ENCODE data around the gene SPATA13. TPM values are rescaled to one million over a fixed set of nuclear protein-coding genes. Genes with fewer than 3 reads are reported as not detected.

SPATA13 gene
- total and polyA plus RNA-seq, 2 donors (not counting 1 experiment from before 2014, with no cell fraction given) = 11.6 to 24.6 TPM

- TF ChIP-seq EZH2 (IDR thresholded peaks at IDR 0.05; ENCODE audit: low read length, missing control alignments) = no peak
- TF ChIP-seq, protein P1, sequence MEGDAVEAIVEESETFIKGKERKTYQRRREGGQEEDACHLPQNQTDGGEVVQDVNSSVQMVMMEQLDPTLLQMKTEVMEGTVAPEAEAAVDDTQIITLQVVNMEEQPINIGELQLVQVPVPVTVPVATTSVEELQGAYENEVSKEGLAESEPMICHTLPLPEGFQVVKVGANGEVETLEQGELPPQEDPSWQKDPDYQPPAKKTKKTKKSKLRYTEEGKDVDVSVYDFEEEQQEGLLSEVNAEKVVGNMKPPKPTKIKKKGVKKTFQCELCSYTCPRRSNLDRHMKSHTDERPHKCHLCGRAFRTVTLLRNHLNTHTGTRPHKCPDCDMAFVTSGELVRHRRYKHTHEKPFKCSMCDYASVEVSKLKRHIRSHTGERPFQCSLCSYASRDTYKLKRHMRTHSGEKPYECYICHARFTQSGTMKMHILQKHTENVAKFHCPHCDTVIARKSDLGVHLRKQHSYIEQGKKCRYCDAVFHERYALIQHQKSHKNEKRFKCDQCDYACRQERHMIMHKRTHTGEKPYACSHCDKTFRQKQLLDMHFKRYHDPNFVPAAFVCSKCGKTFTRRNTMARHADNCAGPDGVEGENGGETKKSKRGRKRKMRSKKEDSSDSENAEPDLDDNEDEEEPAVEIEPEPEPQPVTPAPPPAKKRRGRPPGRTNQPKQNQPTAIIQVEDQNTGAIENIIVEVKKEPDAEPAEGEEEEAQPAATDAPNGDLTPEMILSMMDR (conservative IDR thresholded peaks at IDR 0.05 in 1 of 2, IDR thresholded peaks at IDR 0.05 in 1 of 2; ENCODE audit: low read depth in 1 of 2, low read length in 2 of 2) = no peak
- no peak for DNase-seq (ENCODE audit: low read depth in 2 of 2)
- no peaks in the 10 kb centered on the region for H3K79me2 ChIP-seq (ENCODE audit: control insufficient read depth, insufficient read depth, low read length)
- H3K4me3 ChIP-seq (replicated peaks in 1 of 4; ENCODE audit: control extremely low read depth in 1 of 4, insufficient read depth in 1 of 4, low read depth in 3 of 4, low read length in 4 of 4) = no peak overlapping the region
- no peaks in the 10 kb centered on the region for H4K20me1 ChIP-seq (ENCODE audit: control insufficient read depth, extremely low read depth, insufficient read depth, low read length)
- H3K4me1 ChIP-seq (ENCODE audit: control insufficient read depth, extremely low read depth, insufficient read depth, low read length) = no peaks in the 10 kb centered on the region
- H3K27ac ChIP-seq (ENCODE audit: insufficient read depth, low read length) = no peak overlapping the region
- H3K27me3 ChIP-seq (ENCODE audit: control insufficient read depth, insufficient read depth, low read length) = no peaks in the 10 kb centered on the region
- no peaks in the 10 kb centered on the region for H3K36me3 ChIP-seq (ENCODE audit: control insufficient read depth, insufficient read depth, low read length)
- H3K9ac ChIP-seq (ENCODE audit: insufficient read depth, low read length) = no peak overlapping the region
- peaks cover 4% of the 10 kb centered on the region for H3K9me3 ChIP-seq (ENCODE audit: control insufficient read depth, insufficient read depth, low read depth, low read length)
- H2AFZ ChIP-seq (ENCODE audit: low read length) = no peak overlapping the region
- no peak overlapping the region for H3K4me2 ChIP-seq (ENCODE audit: extremely low read depth, insufficient read depth, low read length)
Observed at GRCh38 chr13:24356270-24356669, 195.8 kb downstream of the SPATA13 start.

Other genes with a start within 250 kb of the SPATA13 start
- under 0.01 TPM in 1 of 2 replicates, not detected in the other for gene C1QTNF9, start 148.9 kb downstream of the SPATA13 start, total RNA-seq
- 0.51 TPM in 1 of 2 replicates, not detected in the other for gene C1QTNF9, start 148.9 kb downstream of the SPATA13 start, polyA plus RNA-seq

All from fibroblast of lung (primary cell).